Endodermal cell (in vitro differentiated cells): Measurements from ENCODE around the gene PECR. TPM values are rescaled to one million over a fixed set of nuclear protein-coding genes. Genes with fewer than 3 reads are reported as not detected.

Experiments used
- DNase-seq: peaks from one replicate; pipeline ENCODE4 v3.0.0-alpha.2; 2017
- H3K27ac ChIP-seq: 2 replicates; pipeline ENCODE4 v1.5.1; 2013; ENCODE audit warnings: mild to moderate bottlenecking, low read depth, low read length, moderate library complexity
- H3K27me3 ChIP-seq: 2 replicates; pipeline ENCODE4 v1.6.1; 2013; ENCODE audit warnings: mild to moderate bottlenecking, low read length, moderate library complexity; ENCODE audit not compliant: insufficient read depth, control insufficient read depth, poor library complexity, severe bottlenecking
- H3K36me3 ChIP-seq: 2 replicates; pipeline ENCODE4 v1.7.0; 2013; ENCODE audit warnings: mild to moderate bottlenecking, low read length, moderate library complexity; ENCODE audit not compliant: control insufficient read depth, insufficient read depth
- H3K4me1 ChIP-seq: one replicate; pipeline ENCODE4 v1.7.0; 2013; ENCODE audit warnings: low read length; ENCODE audit not compliant: control insufficient read depth, insufficient read depth
- H3K4me3 ChIP-seq: 2 replicates; pipeline ENCODE4 v1.5.1; 2013; ENCODE audit warnings: mild to moderate bottlenecking, low read length, moderate library complexity
- H3K9ac ChIP-seq: 2 replicates; pipeline ENCODE4 v1.6.1; 2013; ENCODE audit warnings: mild to moderate bottlenecking, low read length, moderate library complexity; ENCODE audit not compliant: poor library complexity, severe bottlenecking; ENCODE audit errors: extremely low read depth
- H3K9me3 ChIP-seq: 2 replicates; pipeline ENCODE4 v1.6.1; 2013; ENCODE audit warnings: mild to moderate bottlenecking, low read length, moderate library complexity; ENCODE audit not compliant: control insufficient read depth
- H3K27ac Mint-ChIP-seq: 2 replicates; pipeline ENCODE4 v1.8.0; 2020; ENCODE audit warnings: mixed read lengths
- H3K27me3 Mint-ChIP-seq: 2 replicates; pipeline ENCODE4 v1.8.0; 2021; ENCODE audit warnings: mild to moderate bottlenecking, mixed read lengths; ENCODE audit not compliant: insufficient read depth
- H3K36me3 Mint-ChIP-seq: 2 replicates; pipeline ENCODE4 v1.8.0; 2020; ENCODE audit warnings: low read depth, mixed read lengths
- H3K4me1 Mint-ChIP-seq: 2 replicates; pipeline ENCODE4 v1.8.0; 2020; ENCODE audit warnings: mixed read lengths
- H3K4me3 Mint-ChIP-seq: 2 replicates; pipeline ENCODE4 v1.8.0; 2020; ENCODE audit warnings: mild to moderate bottlenecking, moderate library complexity, mixed read lengths
- H3K9me3 Mint-ChIP-seq: 2 replicates; pipeline ENCODE4 v1.8.0; 2020; ENCODE audit warnings: mild to moderate bottlenecking, mixed read lengths
- WGBS, 2 experiments: methylation state at CpG; one replicate each; pipeline versions ENCODE4 v1.1.5 to v1.1.7; 2013; ENCODE audit warnings: missing lambda C conversion rate in 2 of 2, mixed read lengths in 1 of 2; ENCODE audit not compliant: insufficient coverage in 1 of 2, insufficient read length in 1 of 2; 5-methylcytosine and 5-hydroxymethylcytosine counted together
- total RNA-seq, 2 donors: library from RNA; stranded (reverse); fragmentation: NEBNext Ultra II Directional in 1 of 2; extraction: Animal tissue kit (Norgen Biotek cat#: 25700) in 1 of 2; gene quantifications; 2 replicates in 1 of 2; 3 replicates in 1 of 2; pipeline ENCODE4 v1.2.1, GENCODE V29; 2021
- TF ChIP-seq, protein P1 (sequence below): fragments of 200-600 bp; sonication (generic); conservative IDR thresholded peaks from 2 replicates; pipeline ENCODE4 v1.5.0; 2021; ENCODE audit warnings: antibody characterized with exemption, mild to moderate bottlenecking

The PECR gene
- total RNA-seq, 2 donors from 2014 or later: 12.5 to 17.0 TPM

DNA sequence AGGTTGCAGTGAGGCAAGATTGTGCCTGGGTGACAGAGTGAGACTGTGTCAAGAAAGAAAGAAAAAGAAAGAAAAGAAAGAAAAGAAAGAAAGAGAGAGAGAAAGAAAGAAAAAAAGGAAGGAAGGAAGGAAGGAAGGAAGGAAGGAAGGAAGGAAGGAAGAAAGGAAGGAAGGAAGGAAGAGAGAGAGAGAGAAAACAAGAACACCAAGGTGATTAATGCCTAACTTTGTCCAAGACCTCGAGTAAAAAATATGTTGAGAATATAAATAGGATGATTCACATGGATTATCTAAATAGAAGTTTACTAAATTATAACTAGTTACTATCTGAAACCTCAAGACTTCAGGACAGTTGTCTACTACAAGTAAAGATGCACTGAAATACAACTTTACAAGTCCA, 7.2 kb downstream of the PECR start:
- no peak for DNase-seq
- no peaks in the 10 kb centered on the region for H3K27me3 ChIP-seq
- no peak overlapping the region for H3K27ac ChIP-seq
- peaks cover 4% of the 10 kb centered on the region for H3K36me3 ChIP-seq
- H3K9ac ChIP-seq: no peak overlapping the region
- H3K9me3 Mint-ChIP-seq: no peaks in the 10 kb centered on the region
- H3K4me1 ChIP-seq: no peaks in the 10 kb centered on the region
- H3K27me3 Mint-ChIP-seq: no peaks in the 10 kb centered on the region
- peaks cover 10% of the 10 kb centered on the region for H3K4me1 Mint-ChIP-seq
- WGBS, 2 experiments: no CpG with 5 or more reads among the region's 1 CpG
- no peak overlapping the region for H3K27ac Mint-ChIP-seq
- H3K9me3 ChIP-seq: no peaks in the 10 kb centered on the region
- no peak overlapping the region for H3K4me3 ChIP-seq
- peaks cover 3% of the 10 kb centered on the region for H3K36me3 Mint-ChIP-seq
- TF ChIP-seq, protein P1, sequence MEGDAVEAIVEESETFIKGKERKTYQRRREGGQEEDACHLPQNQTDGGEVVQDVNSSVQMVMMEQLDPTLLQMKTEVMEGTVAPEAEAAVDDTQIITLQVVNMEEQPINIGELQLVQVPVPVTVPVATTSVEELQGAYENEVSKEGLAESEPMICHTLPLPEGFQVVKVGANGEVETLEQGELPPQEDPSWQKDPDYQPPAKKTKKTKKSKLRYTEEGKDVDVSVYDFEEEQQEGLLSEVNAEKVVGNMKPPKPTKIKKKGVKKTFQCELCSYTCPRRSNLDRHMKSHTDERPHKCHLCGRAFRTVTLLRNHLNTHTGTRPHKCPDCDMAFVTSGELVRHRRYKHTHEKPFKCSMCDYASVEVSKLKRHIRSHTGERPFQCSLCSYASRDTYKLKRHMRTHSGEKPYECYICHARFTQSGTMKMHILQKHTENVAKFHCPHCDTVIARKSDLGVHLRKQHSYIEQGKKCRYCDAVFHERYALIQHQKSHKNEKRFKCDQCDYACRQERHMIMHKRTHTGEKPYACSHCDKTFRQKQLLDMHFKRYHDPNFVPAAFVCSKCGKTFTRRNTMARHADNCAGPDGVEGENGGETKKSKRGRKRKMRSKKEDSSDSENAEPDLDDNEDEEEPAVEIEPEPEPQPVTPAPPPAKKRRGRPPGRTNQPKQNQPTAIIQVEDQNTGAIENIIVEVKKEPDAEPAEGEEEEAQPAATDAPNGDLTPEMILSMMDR: no peak
- H3K4me3 Mint-ChIP-seq: no peak overlapping the region

DNA sequence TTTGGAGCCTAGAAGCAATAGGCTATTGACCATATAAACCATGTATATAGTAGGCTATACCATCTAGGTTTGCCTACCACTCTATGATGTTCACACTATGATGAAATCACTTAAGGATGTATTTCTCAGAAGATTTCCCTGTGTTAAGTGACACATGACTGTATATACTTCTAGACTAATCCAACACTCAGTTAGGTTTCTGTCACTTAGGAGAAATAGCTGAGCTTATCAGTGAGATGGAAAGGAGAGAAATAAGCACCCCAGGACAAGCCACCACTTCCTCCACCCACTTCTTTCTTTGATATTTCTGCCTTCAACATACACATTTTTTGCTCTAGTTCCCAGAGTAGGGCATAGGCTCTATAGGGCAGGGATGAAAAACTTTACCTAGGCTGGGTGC, 7.8 kb downstream of the PECR start:
- no peak overlapping the region for H3K4me3 Mint-ChIP-seq
- Histone ChIP-seq H3K27ac (no peak overlapping the region), H3K36me3 (peaks cover 4% of the 10 kb centered on the region), H3K27me3 (no peaks in the 10 kb centered on the region), H3K4me1 (no peaks in the 10 kb centered on the region), H3K9ac (no peak overlapping the region), H3K9me3 (no peaks in the 10 kb centered on the region), H3K4me3 (no peak overlapping the region)
- H3K27ac Mint-ChIP-seq: no peak overlapping the region
- DNase-seq: no peak
- H3K36me3 Mint-ChIP-seq: peaks cover 3% of the 10 kb centered on the region
- no peaks in the 10 kb centered on the region for H3K9me3 Mint-ChIP-seq
- TF ChIP-seq, protein P1: no peak
- H3K4me1 Mint-ChIP-seq: peaks cover 10% of the 10 kb centered on the region
- H3K27me3 Mint-ChIP-seq: no peaks in the 10 kb centered on the region

DNA sequence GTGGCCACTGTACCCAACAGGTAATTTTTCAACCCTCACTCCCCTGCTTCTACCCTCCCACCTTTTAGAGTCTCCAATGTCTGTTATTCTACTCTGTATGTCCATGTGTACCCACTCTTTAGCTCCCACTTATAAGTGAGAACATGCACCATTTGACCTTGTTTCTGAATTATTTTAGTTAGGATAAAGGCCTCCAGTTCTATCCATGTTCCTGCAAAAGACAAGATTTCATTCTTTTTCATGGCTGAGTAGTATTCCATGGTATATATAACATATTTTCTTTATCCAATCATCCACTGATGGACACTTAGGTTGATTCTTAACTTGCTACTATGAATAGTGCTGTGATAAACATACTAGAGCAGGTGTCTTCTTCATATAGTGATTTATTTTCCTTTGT, 9.1 kb downstream of the PECR start:
- no peaks in the 10 kb centered on the region for H3K9me3 Mint-ChIP-seq
- peaks cover 10% of the 10 kb centered on the region for H3K4me1 Mint-ChIP-seq
- no peak for DNase-seq
- H3K27me3 Mint-ChIP-seq: no peaks in the 10 kb centered on the region
- Histone ChIP-seq H3K4me3 (no peak overlapping the region), H3K27me3 (no peaks in the 10 kb centered on the region), H3K9me3 (no peaks in the 10 kb centered on the region), H3K4me1 (no peaks in the 10 kb centered on the region), H3K36me3 (peaks cover 4% of the 10 kb centered on the region), H3K9ac (no peak overlapping the region), H3K27ac (no peak overlapping the region)
- TF ChIP-seq, protein P1: no peak
- no peak overlapping the region for H3K27ac Mint-ChIP-seq
- no peak overlapping the region for H3K4me3 Mint-ChIP-seq
- peaks cover 3% of the 10 kb centered on the region for H3K36me3 Mint-ChIP-seq
